Hypothalamus (tissue), 51 donors: ENCODE data around the gene THSD7A.

Source experiments
- DNase-seq, 51 donors: peaks; one replicate each; lab custom pipeline; 2025; lab: John Stamatoyannopoulos, UW

THSD7A gene, protein sequence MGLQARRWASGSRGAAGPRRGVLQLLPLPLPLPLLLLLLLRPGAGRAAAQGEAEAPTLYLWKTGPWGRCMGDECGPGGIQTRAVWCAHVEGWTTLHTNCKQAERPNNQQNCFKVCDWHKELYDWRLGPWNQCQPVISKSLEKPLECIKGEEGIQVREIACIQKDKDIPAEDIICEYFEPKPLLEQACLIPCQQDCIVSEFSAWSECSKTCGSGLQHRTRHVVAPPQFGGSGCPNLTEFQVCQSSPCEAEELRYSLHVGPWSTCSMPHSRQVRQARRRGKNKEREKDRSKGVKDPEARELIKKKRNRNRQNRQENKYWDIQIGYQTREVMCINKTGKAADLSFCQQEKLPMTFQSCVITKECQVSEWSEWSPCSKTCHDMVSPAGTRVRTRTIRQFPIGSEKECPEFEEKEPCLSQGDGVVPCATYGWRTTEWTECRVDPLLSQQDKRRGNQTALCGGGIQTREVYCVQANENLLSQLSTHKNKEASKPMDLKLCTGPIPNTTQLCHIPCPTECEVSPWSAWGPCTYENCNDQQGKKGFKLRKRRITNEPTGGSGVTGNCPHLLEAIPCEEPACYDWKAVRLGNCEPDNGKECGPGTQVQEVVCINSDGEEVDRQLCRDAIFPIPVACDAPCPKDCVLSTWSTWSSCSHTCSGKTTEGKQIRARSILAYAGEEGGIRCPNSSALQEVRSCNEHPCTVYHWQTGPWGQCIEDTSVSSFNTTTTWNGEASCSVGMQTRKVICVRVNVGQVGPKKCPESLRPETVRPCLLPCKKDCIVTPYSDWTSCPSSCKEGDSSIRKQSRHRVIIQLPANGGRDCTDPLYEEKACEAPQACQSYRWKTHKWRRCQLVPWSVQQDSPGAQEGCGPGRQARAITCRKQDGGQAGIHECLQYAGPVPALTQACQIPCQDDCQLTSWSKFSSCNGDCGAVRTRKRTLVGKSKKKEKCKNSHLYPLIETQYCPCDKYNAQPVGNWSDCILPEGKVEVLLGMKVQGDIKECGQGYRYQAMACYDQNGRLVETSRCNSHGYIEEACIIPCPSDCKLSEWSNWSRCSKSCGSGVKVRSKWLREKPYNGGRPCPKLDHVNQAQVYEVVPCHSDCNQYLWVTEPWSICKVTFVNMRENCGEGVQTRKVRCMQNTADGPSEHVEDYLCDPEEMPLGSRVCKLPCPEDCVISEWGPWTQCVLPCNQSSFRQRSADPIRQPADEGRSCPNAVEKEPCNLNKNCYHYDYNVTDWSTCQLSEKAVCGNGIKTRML (N-terminal part only)

GRCh38 chr7:11831736-11832495 is at the start of gene THSD7A:
Gene THSD7A (minus strand): TSS chr7:11832198. CDS start chr7:11831946, 252 bp downstream.
- DNase-seq: peak in 44 of 51 donors; percentile 2 to 76 (median 38)

- no peak for DNase-seq
Measured at GRCh38 chr7:11881680-11882079, 49.7 kb upstream of the THSD7A start.

DNA sequence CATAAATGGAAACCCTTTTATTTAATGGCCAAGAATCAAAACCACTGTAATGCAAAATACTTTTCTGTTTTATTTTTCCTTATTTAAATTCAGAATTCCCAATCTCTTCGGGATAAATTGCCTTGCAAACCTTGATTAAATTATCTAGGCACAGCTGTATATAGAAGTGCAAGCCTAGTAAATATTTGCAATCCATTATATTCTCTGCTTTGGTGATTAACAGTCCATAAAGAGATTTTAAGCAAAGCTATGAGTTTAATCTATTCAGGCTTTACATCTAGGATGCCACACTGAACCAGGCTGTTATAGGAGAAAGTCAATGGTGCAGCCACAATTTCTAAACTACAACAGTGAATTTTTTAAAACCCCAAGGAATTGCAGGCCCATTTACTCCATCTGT is 43.6 kb upstream of the THSD7A start:
- DNase-seq: no peak

DNA sequence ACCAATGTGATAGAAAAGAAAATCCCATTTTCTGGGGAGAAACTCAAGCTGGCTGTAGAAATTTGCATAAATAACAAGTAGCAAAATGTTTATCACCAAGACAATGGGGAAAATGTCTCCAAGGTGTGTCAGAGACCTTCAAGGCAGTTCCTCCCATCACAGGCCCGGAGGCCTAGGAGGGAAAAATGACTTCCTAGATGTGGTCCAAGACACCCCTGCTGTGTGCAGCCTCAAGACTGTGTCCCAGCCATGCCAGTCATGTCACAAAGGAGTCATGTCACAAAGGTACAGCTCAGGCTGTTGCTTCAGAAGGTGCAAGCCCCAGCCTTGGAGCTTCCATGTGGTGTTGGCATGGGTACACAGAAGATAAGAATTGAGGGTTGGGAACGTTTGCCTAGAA is 33.7 kb upstream of the THSD7A start:
- DNase-seq: no peak

DNA sequence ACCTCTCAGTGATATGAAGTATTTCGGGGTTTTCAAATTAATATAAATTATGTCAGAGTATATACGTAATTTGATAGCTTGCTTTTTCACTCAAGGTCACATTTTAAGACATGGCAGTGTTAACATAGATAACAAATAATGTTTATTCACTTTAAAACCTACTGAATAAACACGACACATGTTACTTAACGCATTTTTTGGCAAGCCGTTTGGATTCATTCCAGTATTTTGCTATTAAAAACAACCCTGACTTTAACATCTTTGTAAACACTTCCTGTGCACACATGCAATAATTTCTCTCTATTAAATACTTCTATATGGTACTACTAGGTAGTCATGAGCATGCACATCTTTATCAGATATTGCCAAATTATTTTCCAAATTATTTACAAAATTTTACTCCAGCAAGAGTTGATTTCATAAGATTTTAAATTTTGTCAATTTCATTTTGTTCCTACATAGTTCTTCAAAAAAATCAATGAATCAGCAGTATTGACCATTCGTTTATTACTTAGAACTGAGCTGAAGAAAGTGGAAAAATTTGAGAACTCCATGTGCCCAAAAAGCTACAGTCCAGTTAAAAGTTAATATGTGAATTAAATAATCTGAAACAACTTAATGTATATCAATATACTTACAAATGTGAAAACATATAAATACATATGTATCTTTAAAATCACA is 26.8 kb upstream of the THSD7A start:
- no peak for DNase-seq

DNA sequence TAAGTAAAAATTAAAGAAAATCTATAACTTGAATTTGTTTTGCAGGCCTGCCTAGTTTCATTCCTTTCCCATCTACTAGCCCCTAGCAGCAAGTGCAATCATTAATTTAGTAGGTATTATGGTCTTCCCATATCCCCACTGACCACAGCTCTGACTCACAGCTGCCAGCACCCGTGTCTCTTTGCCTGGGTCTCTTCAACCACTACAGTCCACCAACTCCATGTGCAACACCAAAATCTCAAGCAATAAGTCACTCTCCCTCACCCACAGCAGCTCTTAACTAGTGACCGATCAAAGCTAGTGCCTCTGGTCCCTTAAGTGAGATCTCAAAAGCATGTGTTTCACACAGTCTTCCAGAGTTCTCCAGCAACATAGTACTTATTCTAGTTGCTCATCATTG is 26.0 kb upstream of the THSD7A start:
- DNase-seq: no peak

DNA sequence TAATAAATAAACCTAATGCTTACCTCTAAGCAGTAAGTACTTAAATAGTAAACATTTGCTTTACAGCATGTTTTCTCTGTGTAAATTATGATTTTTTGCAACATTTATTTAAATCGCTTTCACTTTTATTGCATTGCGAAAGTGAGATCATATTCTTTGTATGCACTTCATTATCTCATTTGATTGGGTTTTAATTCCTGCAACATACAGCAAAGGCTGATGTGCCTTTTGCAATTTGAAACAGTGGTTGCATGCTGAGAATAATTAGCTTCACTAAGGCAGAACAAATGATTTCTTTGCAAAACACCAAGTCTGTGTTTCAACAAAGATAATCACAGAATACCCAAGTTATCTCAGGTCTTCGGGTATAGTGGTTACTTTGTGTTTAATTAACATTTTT is 16.3 kb upstream of the THSD7A start:
- no peak for DNase-seq

DNA sequence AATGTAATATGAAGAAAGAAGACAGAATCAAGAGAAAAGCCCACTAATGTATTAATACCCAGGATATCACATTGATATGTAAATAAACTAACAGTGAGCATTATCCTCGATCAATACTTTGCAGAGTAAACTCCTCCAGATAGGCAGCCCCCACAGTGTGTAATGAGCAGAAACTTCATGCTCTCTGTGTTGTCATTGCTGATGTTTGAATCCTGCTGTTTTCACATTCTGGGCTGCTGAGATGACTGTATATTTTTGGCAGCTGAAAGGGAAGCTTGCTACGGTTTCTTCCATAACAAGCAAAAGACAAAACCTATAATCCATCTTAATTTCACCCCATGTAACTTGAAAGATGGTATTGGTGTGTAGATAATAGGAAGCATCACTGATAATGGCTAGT is 15.3 kb upstream of the THSD7A start:
- DNase-seq: no peak

DNA sequence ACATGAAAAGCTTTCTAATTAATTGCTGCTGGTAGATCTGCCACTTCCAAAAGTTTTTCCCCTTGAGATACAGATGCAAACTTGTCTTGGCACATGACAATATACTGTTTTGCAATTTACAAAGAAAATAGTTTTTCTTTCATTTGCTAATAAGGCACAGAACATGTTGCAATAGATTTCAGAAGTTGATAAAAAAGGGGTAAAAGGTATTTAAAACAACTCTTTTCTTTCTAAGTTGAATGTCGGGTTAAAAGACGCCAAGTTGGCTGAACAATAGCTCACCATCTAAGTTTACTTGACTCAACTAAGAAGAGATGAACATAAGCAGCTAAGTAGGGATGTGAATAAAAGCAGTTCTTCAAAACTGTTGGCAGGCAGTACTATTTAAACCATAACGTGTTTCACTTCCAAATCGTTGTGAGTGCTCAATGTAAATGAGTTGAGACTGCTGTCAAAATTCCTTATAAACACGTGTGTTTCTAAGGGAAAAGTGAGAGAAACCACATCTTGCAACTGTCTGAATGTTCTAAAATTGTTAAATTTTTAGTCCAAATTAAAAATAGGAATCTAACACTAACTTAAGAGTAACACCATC is 14.5 kb upstream of the THSD7A start:
- DNase-seq: no peak

DNA sequence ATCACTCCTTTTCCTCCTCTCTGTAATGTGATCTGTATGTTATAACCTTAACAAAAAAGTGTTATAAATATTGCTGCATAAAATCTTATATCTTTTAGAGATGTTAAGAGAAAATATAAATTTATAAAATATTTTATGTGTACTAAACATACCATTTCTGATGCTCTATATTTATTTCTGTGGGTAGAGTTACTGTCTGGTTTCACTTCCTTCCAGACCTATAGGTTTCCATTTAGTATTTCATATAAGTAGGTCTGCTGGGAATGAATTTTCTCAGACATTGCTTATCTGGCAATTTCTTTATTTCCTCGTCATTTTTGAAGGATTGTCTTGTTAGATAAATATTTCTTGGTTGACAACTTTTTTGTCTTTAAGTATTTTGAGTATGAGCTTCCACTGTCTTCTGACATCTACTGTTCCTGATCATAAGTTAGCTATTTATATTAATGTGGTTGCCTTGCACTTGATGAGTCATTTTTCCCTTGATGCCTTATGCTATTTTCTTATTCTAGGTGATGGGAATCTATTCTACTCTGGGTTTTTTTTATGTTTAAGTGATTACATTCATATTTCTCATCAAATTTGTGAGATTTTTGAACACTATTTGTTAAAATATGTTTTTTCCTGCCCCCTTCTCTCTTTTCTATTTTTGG is 11.2 kb upstream of the THSD7A start:
- DNase-seq: no peak

DNA sequence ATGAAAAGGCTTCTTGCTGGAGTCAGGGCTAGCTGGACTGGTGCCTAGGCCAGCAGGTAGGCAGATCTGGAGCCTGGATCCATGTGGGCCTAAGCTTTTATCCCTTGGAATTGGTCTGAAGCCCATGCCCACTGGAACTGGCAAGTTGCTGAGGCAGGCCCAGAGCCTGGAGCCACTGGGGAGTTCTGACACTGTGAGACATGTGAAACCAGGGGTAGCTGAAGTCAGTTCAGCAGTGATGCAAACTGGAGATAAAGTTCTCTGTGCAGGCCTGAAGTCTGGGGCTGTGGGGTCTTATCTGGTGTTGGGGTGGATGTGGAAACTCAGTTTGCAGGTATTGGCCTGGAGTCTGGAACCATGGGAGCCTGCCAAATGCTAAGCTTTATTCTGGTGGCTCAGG is 9.7 kb upstream of the THSD7A start:
- DNase-seq: no peak

- DNase-seq: no peak
Measured at GRCh38 chr7:11835260-11835659, 3.3 kb upstream of the THSD7A start.

DNA sequence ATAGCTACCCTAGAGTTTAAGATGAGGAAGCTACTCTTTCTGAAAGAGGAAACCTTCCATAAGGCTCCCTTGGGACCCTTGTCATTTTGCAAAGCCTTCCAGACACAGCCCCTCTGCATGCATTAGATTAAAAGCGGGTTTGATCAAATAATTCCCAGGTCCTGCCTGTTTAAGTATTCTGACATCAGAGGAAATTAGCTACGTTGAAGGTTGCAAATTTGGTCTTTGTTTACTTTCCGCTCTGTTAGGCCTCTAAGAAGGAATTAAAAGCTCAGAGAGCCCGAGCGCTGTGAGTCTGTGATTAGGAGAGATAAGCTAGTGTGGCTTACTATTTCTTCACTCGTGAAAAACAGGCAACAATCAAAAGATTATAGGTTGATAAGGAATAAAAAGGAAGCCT is 1.4 kb upstream of the THSD7A start:
- no peak for DNase-seq

- DNase-seq: peak in 1 of 51 donors; percentile 75
Measured at GRCh38 chr7:11831156-11831735, 752 bp downstream of the THSD7A start.

GRCh38 chr7:11830582-11831155 is 1.3 kb downstream of the THSD7A start:
- peak in 1 of 51 donors; percentile 1 for DNase-seq

DNA sequence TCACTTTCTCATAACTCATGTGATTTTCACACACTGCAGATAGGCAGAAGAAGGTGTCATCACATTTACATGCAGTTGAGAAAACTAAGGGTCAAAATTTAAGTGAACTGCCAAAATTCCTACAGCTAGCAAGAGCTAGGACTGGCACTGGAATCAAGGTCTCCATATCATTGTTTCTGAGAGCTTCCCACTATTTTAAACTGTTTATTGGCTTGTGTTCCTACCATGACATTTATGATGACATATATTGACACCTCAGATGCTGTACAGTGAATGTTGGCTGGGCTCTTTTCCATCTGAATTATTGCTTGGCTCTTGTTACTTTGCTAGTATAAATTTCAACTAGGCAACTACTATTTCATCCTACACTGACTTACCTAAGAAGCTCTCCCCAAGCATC is 2.0 kb downstream of the THSD7A start:
- no peak for DNase-seq

DNA sequence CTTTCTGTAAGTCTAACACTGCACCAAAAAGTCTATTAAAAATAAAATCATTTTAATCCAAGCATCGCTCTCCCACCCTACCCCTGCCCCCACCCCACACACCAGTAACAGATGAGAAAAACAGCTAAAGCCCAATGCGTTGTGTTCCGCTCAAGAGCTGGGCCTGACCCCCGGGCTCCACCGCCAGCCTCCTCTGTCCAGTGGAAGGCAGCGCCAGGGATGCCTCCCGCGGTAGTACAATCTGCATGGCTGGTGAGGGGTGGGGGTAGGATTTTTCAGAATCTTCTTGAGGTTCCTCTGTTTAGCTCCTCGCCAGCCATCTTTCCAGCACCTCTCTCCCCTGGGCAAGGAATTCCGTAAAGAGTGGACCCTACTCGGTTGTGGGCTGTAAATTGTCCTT is 12.1 kb downstream of the THSD7A start:
- DNase-seq: no peak

- DNase-seq: no peak
Measured at GRCh38 chr7:11819271-11819670, 12.7 kb downstream of the THSD7A start.
